K562 (cell line): ENCODE data around the gene NEMF. TPM values are rescaled to one million over a fixed set of nuclear protein-coding genes. Genes with fewer than 3 reads are reported as not detected.

Source experiments
- CBFA2T2 ChIP-seq: fragments of 450-650 bp; conservative IDR thresholded peaks from 2 replicates; pipeline ENCODE4 v1.6.1; 2017; ENCODE audit warnings: mild to moderate bottlenecking
- CBX2 ChIP-seq: fragments of 200-600 bp; sonication (generic); IDR thresholded peaks from one replicate; pipeline ENCODE4 v1.6.1; 2012; ENCODE audit warnings: mild to moderate bottlenecking, low read length, inconsistent platforms; ENCODE audit not compliant: insufficient read depth, poor library complexity, severe bottlenecking
- CCNT2 ChIP-seq: IDR thresholded peaks from 2 replicates; pipeline ENCODE4 v1.6.1; 2011; ENCODE audit warnings: borderline replicate concordance, low read depth, mild to moderate bottlenecking, moderate library complexity, mixed read lengths, low read length; ENCODE audit not compliant: insufficient read length; ENCODE audit errors: extremely low read depth
- EGR1 ChIP-seq: fragments of 450-650 bp; conservative IDR thresholded peaks from 2 replicates; pipeline ENCODE4 v1.6.1; 2017; ENCODE audit warnings: mild to moderate bottlenecking
- ESRRA ChIP-seq: fragments of 450-650 bp; IDR thresholded peaks from 2 replicates; pipeline ENCODE4 v1.6.1; 2014; ENCODE audit warnings: low read depth, mild to moderate bottlenecking, moderate library complexity, borderline replicate concordance
- GATAD2A ChIP-seq: fragments of 450-650 bp; IDR thresholded peaks from 2 replicates; pipeline ENCODE4 v1.6.1; 2017
- HEY1 ChIP-seq: fragments of 250-450 bp; sonication (Bioruptor Pico); IDR thresholded peaks from 2 replicates; pipeline ENCODE4 v1.5.0; 2020; ENCODE audit warnings: mild to moderate bottlenecking, moderate library complexity, borderline replicate concordance
- KAT2B ChIP-seq: IDR thresholded peaks from one replicate; pipeline ENCODE4 v1.6.1; 2012; ENCODE audit warnings: low read depth, mild to moderate bottlenecking, control low read depth, inconsistent platforms, low read length, moderate library complexity
- L3MBTL2 ChIP-seq: fragments of 450-650 bp; IDR thresholded peaks from 2 replicates; pipeline ENCODE4 v1.6.1; 2016; ENCODE audit warnings: mild to moderate bottlenecking, moderate library complexity
- MAZ ChIP-seq, 2 experiments: fragments of 450-650 bp in 1 of 2; sonication (generic) in 1 of 2; formaldehyde crosslinking; IDR thresholded peaks in 1 of 2; conservative IDR thresholded peaks in 1 of 2; 2 replicates each; pipeline versions ENCODE4 v1.4.0 to v1.5.0; 2020; ENCODE audit warnings: mild to moderate bottlenecking in 1 of 2, missing genetic modification reagents in 1 of 2
- MCM5 ChIP-seq: fragments of 450-650 bp; IDR thresholded peaks from 2 replicates; pipeline ENCODE4 v1.6.1; 2016; ENCODE audit warnings: low read depth
- NEUROD1 ChIP-seq: fragments of 150-350 bp; IDR thresholded peaks from 2 replicates; pipeline ENCODE4 v1.6.1; 2014; ENCODE audit warnings: borderline replicate concordance, low read length, low read depth; ENCODE audit not compliant: partially characterized antibody
- NFRKB ChIP-seq: fragments of 450-650 bp; IDR thresholded peaks from 2 replicates; pipeline ENCODE4 v1.6.1; 2016; ENCODE audit warnings: low read depth
- PRPF4 ChIP-seq: fragments of 200-400 bp; formaldehyde crosslinking; IDR thresholded peaks from one replicate; pipeline ENCODE4 v1.6.1; 2017; ENCODE audit warnings: low read length, low read depth, mild to moderate bottlenecking; ENCODE audit not compliant: insufficient read depth, poor library complexity, severe bottlenecking
- RFX5 ChIP-seq: IDR thresholded peaks from 2 replicates; pipeline ENCODE4 v1.6.1; 2011; ENCODE audit warnings: low read depth, mild to moderate bottlenecking, improper control_type of control experiment, low read length
- SIN3B ChIP-seq: fragments of 450-650 bp; IDR thresholded peaks from 2 replicates; pipeline ENCODE4 v1.6.1; 2017; ENCODE audit warnings: low read depth, mild to moderate bottlenecking, moderate library complexity
- TSHZ1 ChIP-seq: fragments of 250-450 bp; sonication (Bioruptor Pico); IDR thresholded peaks from 2 replicates; pipeline ENCODE4 v1.4.0; 2020; ENCODE audit warnings: mild to moderate bottlenecking, moderate library complexity
- ZBTB11 ChIP-seq, 3 experiments: fragments of 200-800 bp in 1 of 3; fragments of 250-450 bp in 1 of 3; fragments of 450-650 bp in 1 of 3; sonication (Bioruptor Pico) in 1 of 3; sonication (Bioruptor generic) in 1 of 3; formaldehyde crosslinking in 1 of 3; IDR thresholded peaks; 2 replicates each; pipeline versions ENCODE4 v1.6.1 to v1.8.0; 2016 to 2022; ENCODE audit warnings: mild to moderate bottlenecking in 2 of 3, missing genetic modification characterization in 2 of 3, missing compliant biosample characterization in 1 of 3, moderate library complexity in 1 of 3
- ZKSCAN8 ChIP-seq: fragments of 200-800 bp; sonication (Bioruptor generic); IDR thresholded peaks from 2 replicates; pipeline ENCODE4 v1.6.1; 2016; ENCODE audit warnings: missing genetic modification characterization, missing compliant biosample characterization
- ZNF311 ChIP-seq: fragments of 250-450 bp; sonication (Bioruptor Pico); IDR thresholded peaks from 2 replicates; pipeline ENCODE4 v1.4.0; 2020; ENCODE audit warnings: mild to moderate bottlenecking, moderate library complexity
- polyA plus RNA-seq, 8 experiments: library from polyadenylated mRNA; depleted of rRNA in 4 of 8; stranded (reverse) in 5 of 8; unstranded in 3 of 8; fragments of >200 nt; fragmentation: Nextera tagmentation in 2 of 8; fragmentation: Illumina TruSeq in 1 of 8; extraction: Ambion mirVana in 2 of 8; extraction: Trizol in 1 of 8; gene quantifications; 2 replicates each; pipeline versions ENCODE4 v1.2.1 to v1.2.3, GENCODE V29; 2011 to 2014; ENCODE audit warnings: inconsistent platforms in 1 of 8, missing spikeins in 1 of 8
- total RNA-seq, 7 experiments: library from RNA; depleted of rRNA in 6 of 7; stranded (reverse); fragments of >200 nt in 6 of 7; fragmentation: Illumina TruSeq in 2 of 7; extraction: Trizol in 2 of 7; gene quantifications; 2 replicates each; pipeline versions ENCODE4 v1.2.1 to v1.2.3, GENCODE V29; 2011 to 2021; ENCODE audit warnings: low replicate concordance in 1 of 7

NEMF gene
- total and polyA plus RNA-seq, 9 of the 15 experiments (the other 6 are each of a cell fraction or from before 2014, with no cell fraction given), result 38.8 to 94.4 (median 61.0) TPM

GRCh38 chr14:49768301-49769121 is 84.1 kb downstream of the NEMF start (continued):
- TF ChIP-seq ZBTB11 (CRISPR knock-in tag; IDR thresholded peaks at IDR 0.05), result 0 out of 6 replicates have a peak, but pooled peaks of 1 of the 3 experiments have one; percentile 1
- TF ChIP-seq CBFA2T2, result no peak
- 0 out of 4 replicates have a peak, but pooled peaks of 1 of the 2 experiments have one; percentile 46 for TF ChIP-seq MAZ (CRISPR knock-in tag; conservative IDR thresholded peaks at IDR 0.05 in 1 of 2, IDR thresholded peaks at IDR 0.05 in 1 of 2)
- no peak for TF ChIP-seq SIN3B
- no peak for TF ChIP-seq GATAD2A
- TF ChIP-seq ZNF311 (CRISPR knock-in tag), result no peak
- peak; percentile 90 for TF ChIP-seq ESRRA
- TF ChIP-seq PRPF4, result peak; percentile 19
- no peak for TF ChIP-seq RFX5
- TF ChIP-seq NEUROD1, result no peak
- TF ChIP-seq HEY1 (CRISPR knock-in tag), result no peak
- peak; percentile 14 for TF ChIP-seq CCNT2
- TF ChIP-seq EGR1, result peak; percentile 58
- no peak for TF ChIP-seq KAT2B
- peak; percentile 69; the same call in 1 of the 2 replicates for TF ChIP-seq NFRKB
- TF ChIP-seq TSHZ1, result no peak
- TF ChIP-seq MCM5, result no peak
- peak; percentile 71; the same call in 1 of the 2 replicates for TF ChIP-seq L3MBTL2
- TF ChIP-seq CBX2, result no peak
- TF ChIP-seq ZKSCAN8 (CRISPR knock-in tag), result no peak
